Fibroblast of lung (primary cell): ENCODE measurements around the gene BLCAP. TPM values are rescaled to one million over a fixed set of nuclear protein-coding genes. Genes with fewer than 3 reads are reported as not detected.
"Not testable (repeated sequence)": the region's sequence is repeated elsewhere in the genome, so short reads cannot be mapped to it uniquely, and the experiment has no call there.

Source experiments
- DNase-seq, 2 donors: peaks; one replicate each; pipeline versions ENCODE4 v3.0.0 to v3.0.0-alpha.2; 2010; ENCODE audit warnings: low read depth in 2 of 2
- H2AFZ ChIP-seq: 2 replicates; pipeline ENCODE4 v1.5.1; 2012; ENCODE audit warnings: low read length, control low read depth, inconsistent platforms
- H3K27ac ChIP-seq: 2 replicates; pipeline ENCODE4 v1.5.1; 2011; ENCODE audit warnings: low read length, control low read depth; ENCODE audit not compliant: insufficient read depth
- H3K27me3 ChIP-seq: 2 replicates; pipeline ENCODE4 v1.5.1; 2011; ENCODE audit warnings: mild to moderate bottlenecking, low read length; ENCODE audit not compliant: control insufficient read depth, insufficient read depth
- H3K36me3 ChIP-seq: 2 replicates; pipeline ENCODE4 v1.5.1; 2011; ENCODE audit warnings: low read length; ENCODE audit not compliant: control insufficient read depth, insufficient read depth
- H3K4me1 ChIP-seq: 2 replicates; pipeline ENCODE4 v1.5.1; 2011; ENCODE audit warnings: low read length; ENCODE audit not compliant: control insufficient read depth, insufficient read depth; ENCODE audit errors: extremely low read depth
- H3K4me2 ChIP-seq: 2 replicates; pipeline ENCODE4 v1.5.1; 2011; ENCODE audit warnings: low read length, control low read depth; ENCODE audit not compliant: insufficient read depth; ENCODE audit errors: extremely low read depth
- H3K4me3 ChIP-seq, 4 experiments: fragments of 200-600 bp in 1 of 4; sonication (generic) in 1 of 4; replicated peaks in 1 of 4; 2 replicates each; pipeline ENCODE4 v1.5.1; 2011 to 2016; ENCODE audit warnings: low read length in 4 of 4, low read depth in 3 of 4, mild to moderate bottlenecking in 3 of 4, control low read depth in 2 of 4, inconsistent platforms in 1 of 4, mixed read lengths in 1 of 4; ENCODE audit not compliant: insufficient read depth in 1 of 4; ENCODE audit errors: control extremely low read depth in 1 of 4
- H3K79me2 ChIP-seq: 2 replicates; pipeline ENCODE4 v1.5.1; 2012; ENCODE audit warnings: mild to moderate bottlenecking, low read length, inconsistent platforms; ENCODE audit not compliant: control insufficient read depth, insufficient read depth
- H3K9ac ChIP-seq: 2 replicates; pipeline ENCODE4 v1.5.1; 2011; ENCODE audit warnings: mild to moderate bottlenecking, low read length, control low read depth; ENCODE audit not compliant: insufficient read depth
- H3K9me3 ChIP-seq: 2 replicates; pipeline ENCODE4 v1.5.1; 2012; ENCODE audit warnings: low read depth, low read length; ENCODE audit not compliant: control insufficient read depth, insufficient read depth
- H4K20me1 ChIP-seq: 2 replicates; pipeline ENCODE4 v1.5.1; 2011; ENCODE audit warnings: low read length; ENCODE audit not compliant: control insufficient read depth, insufficient read depth; ENCODE audit errors: extremely low read depth
- EZH2 ChIP-seq: IDR thresholded peaks from 2 replicates; pipeline ENCODE4 v1.5.1; 2012; ENCODE audit warnings: low read length, control low read depth, mild to moderate bottlenecking; ENCODE audit errors: missing control alignments
- polyA minus RNA-seq: library from RNA; depleted of rRNA, polyadenylated mRNA; stranded (reverse); fragments of >200 nt; gene quantifications from 2 replicates; pipeline ENCODE4 v1.2.3, GENCODE V29; 2011; ENCODE audit warnings: low replicate concordance
- polyA plus RNA-seq, 2 donors: library from polyadenylated mRNA; depleted of rRNA in 1 of 2; stranded (reverse) in 1 of 2; unstranded in 1 of 2; fragments of >200 nt; gene quantifications; 2 replicates each; pipeline ENCODE4 v1.2.1, GENCODE V29; 2011 to 2012; ENCODE audit warnings: missing spikeins in 1 of 2
- total RNA-seq: library from RNA; depleted of rRNA; stranded (reverse); fragments of >200 nt; gene quantifications from 2 replicates; pipeline ENCODE4 v1.2.1, GENCODE V29; 2014
- TF ChIP-seq, protein P1 (sequence below), 2 donors: IDR thresholded peaks in 1 of 2; conservative IDR thresholded peaks in 1 of 2; 1 replicate in 1 of 2; 2 replicates in 1 of 2; pipeline ENCODE4 v1.5.1; 2011 to 2012; ENCODE audit warnings: low read length in 2 of 2, control low read depth in 1 of 2, inconsistent platforms in 1 of 2, low read depth in 1 of 2, mild to moderate bottlenecking in 1 of 2

BLCAP gene, protein sequence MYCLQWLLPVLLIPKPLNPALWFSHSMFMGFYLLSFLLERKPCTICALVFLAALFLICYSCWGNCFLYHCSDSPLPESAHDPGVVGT
- total RNA-seq (19.3 and 31.0 TPM in 2 replicates), polyA plus RNA-seq (76.7 and 83.1 TPM in 2 replicates), polyA minus RNA-seq (79.0 and 91.3 TPM in 2 replicates)
- 42.8 and 45.3 TPM in 2 replicates for polyA plus RNA-seq (2012)

DNA sequence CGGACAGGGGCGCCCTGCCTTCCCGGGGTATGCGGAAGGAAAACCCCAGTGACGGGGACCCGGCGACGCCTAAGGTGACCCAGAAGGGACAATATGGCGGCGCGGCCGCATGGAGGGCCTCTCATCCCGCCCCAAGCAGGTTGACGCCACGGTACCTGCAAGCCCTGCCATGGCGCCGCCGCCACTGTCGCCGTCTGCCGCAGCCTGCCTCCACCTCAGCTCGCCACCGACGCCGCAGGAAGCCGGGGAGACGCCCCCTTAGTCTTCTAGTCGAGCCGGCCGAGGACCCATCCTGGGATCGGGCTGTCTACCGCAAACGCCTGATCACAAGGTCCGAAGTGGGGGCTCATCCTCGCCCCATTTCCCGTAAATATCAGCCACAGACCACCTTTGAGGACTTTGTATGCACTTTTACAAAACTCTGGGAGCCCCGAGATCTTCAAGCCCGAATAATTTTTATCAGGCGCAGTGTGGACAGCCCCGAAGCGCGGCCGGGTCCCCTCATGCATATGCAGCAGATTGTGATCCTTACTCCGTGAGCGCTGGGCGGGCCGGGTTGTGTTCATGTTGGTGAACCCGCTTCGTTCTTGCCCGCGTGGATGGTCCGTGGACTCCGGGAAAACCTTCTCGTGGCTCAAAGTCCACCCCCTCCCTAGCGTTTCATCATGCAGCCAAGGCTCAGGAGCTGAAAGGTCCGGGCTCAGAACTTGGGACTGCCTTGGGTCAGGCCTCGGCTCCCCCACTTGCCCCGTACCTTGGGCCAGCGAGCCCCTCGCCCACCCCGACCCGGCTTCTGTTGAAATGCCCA, at the start of gene BLCAP:
TSS of gene BLCAP (minus strand) at position 239 of the 808 bp plus-strand sequence. CDS start 8,702 bp downstream, outside the sequence.
- Histone ChIP-seq H3K27ac (peak within 1 kb of the TSS; percentile 94), H3K4me1 (peaks cover 10% of the 10 kb centered on the region), H3K4me2 (peak within 1 kb of the TSS; percentile 99), H3K27me3 (no peaks in the 10 kb centered on the region), H3K36me3 (no peaks in the 10 kb centered on the region), H3K9ac (peak within 1 kb of the TSS; percentile 92), H3K4me3 (peak within 1 kb of the TSS; percentile 70 to 99 (median 84)), H3K79me2 (peaks cover 47% of the 10 kb centered on the region), H4K20me1 (peaks cover 2% of the 10 kb centered on the region), H3K9me3 (no peaks in the 10 kb centered on the region), H2AFZ (peak within 1 kb of the TSS; percentile 81)
- DNase-seq, result peak; percentile 81 to 89
- TF ChIP-seq, protein P1, sequence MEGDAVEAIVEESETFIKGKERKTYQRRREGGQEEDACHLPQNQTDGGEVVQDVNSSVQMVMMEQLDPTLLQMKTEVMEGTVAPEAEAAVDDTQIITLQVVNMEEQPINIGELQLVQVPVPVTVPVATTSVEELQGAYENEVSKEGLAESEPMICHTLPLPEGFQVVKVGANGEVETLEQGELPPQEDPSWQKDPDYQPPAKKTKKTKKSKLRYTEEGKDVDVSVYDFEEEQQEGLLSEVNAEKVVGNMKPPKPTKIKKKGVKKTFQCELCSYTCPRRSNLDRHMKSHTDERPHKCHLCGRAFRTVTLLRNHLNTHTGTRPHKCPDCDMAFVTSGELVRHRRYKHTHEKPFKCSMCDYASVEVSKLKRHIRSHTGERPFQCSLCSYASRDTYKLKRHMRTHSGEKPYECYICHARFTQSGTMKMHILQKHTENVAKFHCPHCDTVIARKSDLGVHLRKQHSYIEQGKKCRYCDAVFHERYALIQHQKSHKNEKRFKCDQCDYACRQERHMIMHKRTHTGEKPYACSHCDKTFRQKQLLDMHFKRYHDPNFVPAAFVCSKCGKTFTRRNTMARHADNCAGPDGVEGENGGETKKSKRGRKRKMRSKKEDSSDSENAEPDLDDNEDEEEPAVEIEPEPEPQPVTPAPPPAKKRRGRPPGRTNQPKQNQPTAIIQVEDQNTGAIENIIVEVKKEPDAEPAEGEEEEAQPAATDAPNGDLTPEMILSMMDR (conservative IDR thresholded peaks at IDR 0.05 in 1 of 2, IDR thresholded peaks at IDR 0.05 in 1 of 2; ENCODE audit: low read depth in 1 of 2, low read length in 2 of 2), result no peak
- no peak for TF ChIP-seq EZH2

DNA sequence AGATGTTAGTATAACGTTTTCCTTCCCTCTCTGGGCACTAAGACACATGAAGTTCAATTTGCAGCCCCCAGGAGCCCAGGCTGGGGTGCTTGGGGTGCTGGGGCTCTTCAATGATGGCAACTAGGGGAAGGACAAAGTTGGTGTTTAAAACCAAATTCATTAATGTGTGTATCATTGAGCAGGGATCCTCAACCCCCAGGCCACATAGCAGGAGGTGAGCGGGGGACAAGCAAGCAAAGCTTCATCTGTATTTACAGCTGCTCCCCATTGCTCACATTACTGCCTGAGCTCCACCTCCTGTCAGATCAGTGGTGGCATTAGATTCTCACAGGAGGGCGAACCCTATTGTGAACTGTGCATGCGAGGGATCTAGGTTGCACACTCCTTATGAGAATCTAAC, 49.8 kb upstream of the BLCAP start:
- not testable (repeated sequence) for H3K4me1 ChIP-seq

DNA sequence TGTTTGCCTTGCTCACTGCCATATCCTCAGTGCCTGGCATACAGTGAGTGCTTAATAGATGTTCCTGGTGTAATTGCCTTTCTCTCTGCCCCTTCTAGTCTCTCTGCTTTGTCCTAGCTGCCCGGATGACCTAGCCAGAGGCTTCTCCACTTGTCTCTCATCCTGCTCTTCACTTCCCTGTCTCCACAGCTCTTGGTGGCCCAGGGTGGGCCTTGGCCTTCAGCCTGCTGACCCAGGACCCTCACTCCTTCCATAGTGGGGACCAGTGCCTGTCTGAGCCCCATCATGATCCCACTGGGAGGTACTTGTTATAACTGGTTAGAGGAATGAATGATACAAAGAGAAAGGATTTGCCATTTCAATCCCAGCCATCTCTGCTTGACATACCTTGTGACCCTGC, 49.2 kb upstream of the BLCAP start:
- H3K36me3 ChIP-seq, result no peaks in the 10 kb centered on the region
- no peak overlapping the region for H3K27ac ChIP-seq
- H3K9me3 ChIP-seq, result no peaks in the 10 kb centered on the region
- H4K20me1 ChIP-seq, result peaks cover 2% of the 10 kb centered on the region
- H3K4me1 ChIP-seq, result no peaks in the 10 kb centered on the region
- H3K4me3 ChIP-seq, result no peak overlapping the region
- no peak overlapping the region for H3K9ac ChIP-seq
- TF ChIP-seq, protein P1 (conservative IDR thresholded peaks at IDR 0.05 in 1 of 2, IDR thresholded peaks at IDR 0.05 in 1 of 2; ENCODE audit: low read depth in 1 of 2, low read length in 2 of 2), result no peak
- no peak for TF ChIP-seq EZH2
- peaks cover 4% of the 10 kb centered on the region for H3K27me3 ChIP-seq
- no peak overlapping the region for H2AFZ ChIP-seq
- no peak for DNase-seq
- no peaks in the 10 kb centered on the region for H3K79me2 ChIP-seq
- H3K4me2 ChIP-seq, result no peak overlapping the region

More for the DNA sequence above, 49.8 kb upstream of the BLCAP start:
- H2AFZ ChIP-seq, H3K27me3 ChIP-seq, H3K4me2 ChIP-seq, H3K36me3 ChIP-seq, H3K9ac ChIP-seq, H3K79me2 ChIP-seq, H3K27ac ChIP-seq, DNase-seq, H3K9me3 ChIP-seq, H4K20me1 ChIP-seq, H3K4me3 ChIP-seq: not testable (repeated sequence)
